ENCODE data around the gene CRACR2B.

GRCh38 chr11:839875-840617 is 12.3 kb downstream of the CRACR2B start:
- no peak for TF ChIP-seq POLR2A (IDR thresholded peaks at IDR 0.05; ENCODE audit: low read depth, low read length)
- TF ChIP-seq POLR2AphosphoS5 (IDR thresholded peaks at IDR 0.05; ENCODE audit: low read depth, low read length), result no peak
- no peak for TF ChIP-seq TAF1 (IDR thresholded peaks at IDR 0.05; ENCODE audit: borderline replicate concordance, low read depth, low read length)
